ENCODE results near the gene CCDC121.

Gene CCDC121, protein sequence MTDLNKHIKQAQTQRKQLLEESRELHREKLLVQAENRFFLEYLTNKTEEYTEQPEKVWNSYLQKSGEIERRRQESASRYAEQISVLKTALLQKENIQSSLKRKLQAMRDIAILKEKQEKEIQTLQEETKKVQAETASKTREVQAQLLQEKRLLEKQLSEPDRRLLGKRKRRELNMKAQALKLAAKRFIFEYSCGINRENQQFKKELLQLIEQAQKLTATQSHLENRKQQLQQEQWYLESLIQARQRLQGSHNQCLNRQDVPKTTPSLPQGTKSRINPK

GRCh38 chr2:27628767-27629709 lies at the start of gene CCDC121, which contains the start of gene GPN1:
Gene CCDC121, minus strand, starts transcription at chr2:27629012. Its CDS starts 1,213 bp downstream, at chr2:27627799.
Gene GPN1, plus strand, starts transcription at chr2:27629050. Its CDS starts 9 bp downstream, at chr2:27629059.
- DNase-seq, result peak; percentile 96

DNA sequence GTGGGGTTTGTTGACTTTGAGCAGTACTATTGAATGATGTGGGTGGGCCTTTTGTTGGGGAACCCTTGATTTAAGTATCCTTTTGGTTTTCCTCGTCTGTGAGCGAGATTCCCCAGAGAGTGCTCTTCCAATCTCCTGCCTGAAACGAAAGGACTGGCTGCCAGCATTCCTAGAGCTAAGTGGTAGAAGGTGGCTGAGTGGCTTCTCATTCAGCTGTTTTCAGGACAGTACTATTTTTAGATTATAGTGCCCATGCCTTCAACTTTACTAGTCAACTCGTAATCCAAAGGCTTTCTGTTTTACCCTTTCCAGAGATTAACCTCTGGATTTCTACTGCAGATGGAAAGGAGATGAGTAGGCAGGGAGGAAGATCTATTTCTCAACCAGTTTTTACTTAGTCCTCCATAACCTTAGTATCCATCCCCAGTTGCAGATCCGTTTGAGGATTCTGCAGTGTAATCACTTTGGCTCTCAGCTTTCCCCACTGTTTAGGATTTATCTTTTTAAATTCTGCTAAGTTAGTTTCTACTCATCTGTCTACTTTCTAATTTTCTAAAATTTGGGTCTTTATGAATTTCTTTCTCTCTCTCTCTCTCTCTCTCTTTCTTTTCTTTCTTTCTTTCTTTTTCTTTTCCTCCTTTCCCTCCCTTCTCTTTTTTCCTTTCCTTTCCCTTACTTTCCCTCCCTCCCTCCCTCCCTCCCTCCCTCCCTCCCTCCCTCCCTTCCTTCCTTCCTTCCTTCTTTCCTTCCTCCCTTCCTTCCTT lies 44.1 kb upstream of the CCDC121 start:
- DNase-seq, result no peak

DNA sequence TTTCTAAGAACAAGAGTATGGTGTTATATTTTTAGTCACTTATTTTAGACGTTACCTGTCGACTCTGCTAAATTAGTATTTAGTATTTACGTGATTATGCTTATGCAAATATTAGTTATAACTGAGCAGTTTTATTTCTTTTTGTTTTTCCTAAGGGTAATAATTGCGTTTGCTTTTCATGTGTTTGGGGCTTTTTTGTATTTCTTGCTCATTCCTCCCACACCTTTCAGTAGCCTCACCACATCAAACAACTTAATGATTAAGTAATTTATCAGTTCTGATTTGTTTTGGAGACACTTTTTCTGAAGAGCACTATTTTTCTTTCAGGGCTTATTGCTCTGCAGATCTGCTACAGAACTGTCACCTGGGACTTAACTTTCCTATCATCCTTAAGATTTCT lies 42.4 kb upstream of the CCDC121 start:
- no peak for DNase-seq

DNA sequence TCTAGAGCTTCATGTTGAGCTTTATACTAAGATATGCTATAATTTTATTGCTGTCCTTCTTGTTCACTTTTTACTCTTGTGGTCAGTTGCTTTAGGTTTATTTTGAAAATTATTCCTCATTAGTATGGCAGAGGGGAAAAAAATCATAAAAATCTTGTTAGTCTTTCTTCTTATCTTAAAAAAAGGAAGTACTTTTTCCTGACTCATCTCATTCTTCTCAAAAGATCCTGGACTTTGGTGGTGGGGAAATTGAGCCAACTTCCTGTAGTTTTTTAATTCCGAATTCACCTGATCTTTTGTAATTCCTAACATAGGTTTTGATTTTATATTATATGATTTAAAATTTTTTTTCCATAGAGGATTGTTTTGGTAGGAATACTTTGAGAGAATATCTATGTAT lies 38.6 kb upstream of the CCDC121 start:
- DNase-seq, result no peak

DNA sequence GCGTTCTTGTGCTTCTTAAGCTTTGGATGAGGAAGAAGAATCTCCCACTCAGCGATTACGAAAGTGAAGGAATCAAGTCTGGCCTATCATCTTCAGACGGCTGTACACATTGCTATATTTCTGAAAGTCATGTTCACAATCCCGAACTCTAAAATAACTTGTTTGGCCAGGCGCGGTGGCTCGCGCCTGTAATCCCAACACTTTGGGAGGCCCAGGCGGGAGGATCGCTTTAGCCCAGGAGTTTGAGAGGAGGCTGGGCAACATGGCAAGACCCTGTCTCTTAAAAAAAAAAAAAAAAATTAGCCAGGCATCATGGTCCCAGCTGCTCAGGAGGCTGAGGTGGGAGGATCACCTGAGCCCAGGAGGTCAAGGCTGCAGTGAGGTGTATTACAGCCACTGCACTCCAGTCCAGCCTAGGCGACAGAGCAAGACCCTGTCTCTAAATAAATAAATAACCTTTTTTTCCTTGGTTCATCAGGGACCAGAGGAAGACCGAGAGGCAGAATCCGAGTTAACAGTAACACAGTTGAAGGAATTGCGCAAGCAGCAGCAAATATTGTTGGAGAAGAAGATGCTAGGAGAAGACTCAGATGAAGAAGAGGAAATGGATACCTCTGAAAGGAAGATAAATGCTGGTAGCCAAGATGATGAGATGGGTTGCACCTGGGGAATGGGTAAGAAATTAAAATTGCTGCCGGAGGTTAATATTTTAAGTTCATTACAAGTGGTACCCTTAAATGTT lies 36.0 kb upstream of the CCDC121 start:
- no peak for DNase-seq

- DNase-seq, result no peak
These were observed 35.4 kb upstream of the CCDC121 start for GRCh38 chr2:27664154-27664574.

GRCh38 chr2:27663285-27664153 lies 34.7 kb upstream of the CCDC121 start, which contains the start of the genes SLC4A1AP and SUPT7L:
Gene SLC4A1AP, plus strand, starts transcription at chr2:27663889. Its CDS starts 26 bp downstream, at chr2:27663915.
Gene SUPT7L, minus strand, starts transcription at chr2:27663614. Its CDS starts 1,422 bp downstream, at chr2:27662192.
- peak; percentile 77 for DNase-seq

- no peak for DNase-seq
These were observed 32.6 kb upstream of the CCDC121 start for GRCh38 chr2:27661371-27661770.

GRCh38 chr2:27655155-27655951 lies 26.5 kb upstream of the CCDC121 start:
- no peak for DNase-seq

DNA sequence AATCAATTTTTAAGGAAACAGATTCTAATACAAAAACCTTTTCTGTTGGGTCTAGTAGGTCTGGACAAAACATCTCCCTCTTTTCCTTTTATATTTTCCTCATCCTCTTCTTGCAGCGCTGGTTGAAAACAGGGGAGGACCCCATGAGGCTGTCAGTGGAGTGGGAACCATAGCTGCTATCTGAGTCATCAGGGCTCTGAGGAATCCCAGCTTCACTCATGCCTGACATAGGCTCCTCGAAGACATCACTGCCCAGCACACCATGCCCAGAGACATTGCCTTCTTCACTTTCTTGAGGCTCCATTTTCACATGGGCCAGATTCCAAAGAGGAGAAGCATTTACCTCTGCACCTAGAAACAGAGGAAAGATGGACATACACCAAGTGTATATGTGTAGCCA lies 24.6 kb upstream of the CCDC121 start:
- DNase-seq, result no peak

- DNase-seq, result no peak
These were observed 24.0 kb upstream of the CCDC121 start for GRCh38 chr2:27652790-27653189.

DNA sequence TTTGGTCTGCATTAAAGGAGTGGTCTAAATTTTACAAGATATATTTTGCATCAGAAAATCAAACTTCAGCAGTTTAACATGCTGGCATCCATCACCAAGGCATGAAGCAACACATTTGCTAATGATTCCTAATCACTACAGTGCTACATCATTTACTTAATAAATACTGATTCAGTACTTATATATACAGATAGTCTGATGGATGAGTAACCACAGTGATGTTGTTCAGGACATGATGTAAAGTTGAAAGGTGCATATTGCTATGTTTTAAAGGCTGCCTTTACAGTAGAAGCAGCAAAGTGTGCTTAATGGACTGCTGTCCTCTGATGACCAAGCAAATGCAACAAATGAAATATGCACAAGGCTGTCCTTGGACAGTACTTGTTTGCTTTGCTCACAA lies 23.5 kb upstream of the CCDC121 start:
- no peak for DNase-seq

GRCh38 chr2:27651056-27651455 lies 22.2 kb upstream of the CCDC121 start:
- DNase-seq, result no peak

DNA sequence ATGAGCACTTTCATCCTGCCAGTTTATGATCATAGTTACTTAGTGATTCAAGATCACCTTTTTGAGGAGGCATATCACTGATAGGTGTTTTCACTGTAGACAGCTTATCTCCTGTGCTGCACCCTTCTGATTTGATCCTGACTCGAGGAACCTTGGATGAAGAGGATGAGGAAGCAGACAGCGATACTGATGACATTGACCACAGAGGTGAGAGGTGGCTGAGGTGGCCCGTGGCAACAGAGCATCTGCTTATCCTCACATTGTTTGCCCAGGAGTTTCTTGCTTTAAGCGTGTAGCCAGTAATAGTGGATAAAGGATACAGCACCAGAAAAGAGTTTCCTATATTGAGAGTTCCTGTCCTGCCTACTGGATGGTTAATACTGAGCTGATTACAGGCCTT lies 18.9 kb upstream of the CCDC121 start:
- no peak for DNase-seq

- DNase-seq, result no peak
These were observed 18.5 kb upstream of the CCDC121 start for GRCh38 chr2:27647289-27647688.

- DNase-seq, result no peak
These were observed 16.4 kb upstream of the CCDC121 start for GRCh38 chr2:27645197-27645596.

DNA sequence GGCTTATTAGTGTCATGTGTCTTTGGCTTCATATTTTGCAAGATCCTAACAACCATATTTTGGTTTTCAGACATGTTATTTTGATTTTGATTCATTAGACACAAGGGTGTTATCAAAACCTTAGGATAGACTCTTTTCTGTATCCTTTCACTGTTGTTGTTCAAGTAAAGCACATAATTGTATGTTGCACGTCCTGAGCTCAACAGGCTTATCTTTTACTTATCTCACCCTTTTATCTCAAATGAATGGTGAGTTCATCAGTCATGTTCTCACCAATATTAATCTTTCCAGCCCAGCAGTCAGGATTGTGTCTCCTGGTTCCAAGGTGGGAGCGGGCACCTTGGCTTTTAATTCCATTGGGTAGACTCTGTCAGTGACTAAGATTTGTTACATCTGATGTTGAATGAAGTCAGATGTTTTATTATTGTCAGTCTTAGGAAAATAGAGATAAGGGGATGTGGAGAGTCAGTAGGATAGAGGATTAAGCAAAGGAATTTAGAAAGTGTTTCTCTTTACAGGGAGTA lies 12.0 kb upstream of the CCDC121 start:
- DNase-seq, result no peak

GRCh38 chr2:27638709-27639108 lies 9.9 kb upstream of the CCDC121 start:
- no peak for DNase-seq

DNA sequence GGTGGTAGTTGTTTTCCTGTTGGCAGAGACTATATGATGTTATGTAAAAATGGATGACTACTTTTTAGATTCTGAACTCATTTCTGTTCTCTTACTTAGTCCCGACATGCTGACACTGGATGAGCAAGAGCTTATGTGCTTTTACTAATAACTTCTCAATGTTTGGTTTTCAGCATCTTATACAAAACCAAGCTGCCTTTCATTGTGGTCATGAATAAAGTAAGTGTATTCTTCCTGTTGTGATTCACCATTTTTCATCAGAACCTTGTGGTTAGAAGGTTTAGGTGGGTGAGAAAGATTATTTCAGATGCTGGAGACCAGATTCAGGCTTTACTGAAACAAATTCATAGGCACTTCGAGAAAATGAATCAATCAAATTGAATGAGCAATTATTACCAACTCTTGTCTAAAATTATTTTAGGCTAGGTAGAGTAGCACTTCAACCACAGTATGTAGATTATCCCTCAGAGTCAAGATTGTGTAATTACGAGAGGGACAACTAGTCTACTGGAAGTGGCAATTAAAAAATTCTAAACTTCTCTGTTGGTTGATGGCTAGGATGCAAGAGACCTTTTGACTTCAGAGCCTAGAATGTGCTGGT lies 9.3 kb upstream of the CCDC121 start:
- no peak for DNase-seq

DNA sequence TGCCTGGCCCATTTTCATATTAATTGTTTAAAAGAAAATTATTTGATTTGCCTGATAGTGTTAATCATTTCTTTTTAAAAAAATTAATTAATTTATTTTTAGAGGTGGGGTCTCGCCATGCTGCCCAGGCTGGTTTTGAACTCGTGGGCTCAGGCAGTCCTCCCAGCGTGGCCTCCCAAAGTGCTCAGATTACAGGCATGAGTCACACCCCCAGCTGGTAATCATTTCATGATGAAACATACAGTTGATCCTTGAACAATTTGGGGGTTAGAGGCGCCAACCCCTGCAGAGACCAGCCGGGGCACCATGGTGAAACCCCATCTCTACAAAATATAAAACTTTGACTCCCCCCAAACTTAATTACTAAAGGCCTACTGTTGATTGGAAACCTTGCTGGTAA lies 8.0 kb upstream of the CCDC121 start:
- DNase-seq, result no peak
